ENCODE results near the gene VAC14. TPM values are rescaled to one million over a fixed set of nuclear protein-coding genes. Genes with fewer than 3 reads are reported as not detected.

The VAC14 gene
- total RNA-seq, 2 donors from 2014 or later: 34.9 to 37.0 TPM

- Histone ChIP-seq H3K4me1 (ENCODE audit: control insufficient read depth in 1 of 2, low read depth in 2 of 2) (peaks cover 55 to 89% of the 10 kb centered on the region in 2 donors), H3K27ac (peak overlapping the region; percentile 97 to 100), H3K27me3 (replicated peaks; ENCODE audit: insufficient read depth) (no peaks in the 10 kb centered on the region), H3K4me3 (no peak overlapping the region), H3K36me3 (no peaks in the 10 kb centered on the region), H3K9me3 (no peaks in the 10 kb centered on the region)
- no peak for TF ChIP-seq CTCF (IDR thresholded peaks at IDR 0.05)
- DNase-seq (ENCODE audit: low spot score): no peak
- ATAC-seq (ENCODE audit: insufficient number of reproducible peaks, low FRiP score, low read depth): no peak
These were observed 106.1 kb downstream of the VAC14 start for GRCh38 chr16:70694868-70695218.

- H3K36me3 ChIP-seq: no peaks in the 10 kb centered on the region
- H3K9me3 ChIP-seq: no peaks in the 10 kb centered on the region
- peaks cover 51 to 91% of the 10 kb centered on the region in 2 donors for H3K4me1 ChIP-seq (ENCODE audit: control insufficient read depth in 1 of 2, low read depth in 2 of 2)
- H3K4me3 ChIP-seq: no peak overlapping the region
- DNase-seq (ENCODE audit: low spot score): no peak
- no peaks in the 10 kb centered on the region for H3K27me3 ChIP-seq (replicated peaks; ENCODE audit: insufficient read depth)
- H3K27ac ChIP-seq: peak overlapping the region; percentile 97 to 100
- no peak for TF ChIP-seq CTCF (IDR thresholded peaks at IDR 0.05)
- ATAC-seq (ENCODE audit: insufficient number of reproducible peaks, low FRiP score, low read depth): no peak
These were observed 106.7 kb downstream of the VAC14 start for GRCh38 chr16:70694088-70694867.

- no peaks in the 10 kb centered on the region for H3K36me3 ChIP-seq
- no peaks in the 10 kb centered on the region for H3K9me3 ChIP-seq
- peaks cover 58 to 97% of the 10 kb centered on the region in 2 donors for H3K4me1 ChIP-seq (ENCODE audit: control insufficient read depth in 1 of 2, low read depth in 2 of 2)
- ATAC-seq (ENCODE audit: insufficient number of reproducible peaks, low FRiP score, low read depth): no peak
- no peaks in the 10 kb centered on the region for H3K27me3 ChIP-seq (replicated peaks; ENCODE audit: insufficient read depth)
- no peak for DNase-seq (ENCODE audit: low spot score)
- no peak overlapping the region for H3K4me3 ChIP-seq
- no peak for TF ChIP-seq CTCF (IDR thresholded peaks at IDR 0.05)
- H3K27ac ChIP-seq: peak overlapping the region; percentile 97 to 100
These were observed 107.9 kb downstream of the VAC14 start for GRCh38 chr16:70692873-70693671.

- no peak overlapping the region for H3K4me3 ChIP-seq
- ATAC-seq (ENCODE audit: insufficient number of reproducible peaks, low FRiP score, low read depth): no peak
- H3K36me3 ChIP-seq: no peaks in the 10 kb centered on the region
- H3K27ac ChIP-seq: peak overlapping the region; percentile 97 to 100
- H3K27me3 ChIP-seq (replicated peaks; ENCODE audit: insufficient read depth): no peaks in the 10 kb centered on the region
- H3K4me1 ChIP-seq (ENCODE audit: control insufficient read depth in 1 of 2, low read depth in 2 of 2): peaks cover 57 to 97% of the 10 kb centered on the region in 2 donors
- no peak for DNase-seq (ENCODE audit: low spot score)
- H3K9me3 ChIP-seq: no peaks in the 10 kb centered on the region
- TF ChIP-seq CTCF (IDR thresholded peaks at IDR 0.05): no peak
These were observed 108.7 kb downstream of the VAC14 start for GRCh38 chr16:70692130-70692872.
